Measurements from ENCODE around the gene TXLNG. TPM values are rescaled to one million over a fixed set of nuclear protein-coding genes. Genes with fewer than 3 reads are reported as not detected.
"Not testable (repeated sequence)": the region's sequence is repeated elsewhere in the genome, so short reads cannot be mapped to it uniquely, and the experiment has no call there.

TXLNG gene
- total RNA-seq, 2 experiments from 2014 or later = 14.2 to 15.1 TPM

DNA sequence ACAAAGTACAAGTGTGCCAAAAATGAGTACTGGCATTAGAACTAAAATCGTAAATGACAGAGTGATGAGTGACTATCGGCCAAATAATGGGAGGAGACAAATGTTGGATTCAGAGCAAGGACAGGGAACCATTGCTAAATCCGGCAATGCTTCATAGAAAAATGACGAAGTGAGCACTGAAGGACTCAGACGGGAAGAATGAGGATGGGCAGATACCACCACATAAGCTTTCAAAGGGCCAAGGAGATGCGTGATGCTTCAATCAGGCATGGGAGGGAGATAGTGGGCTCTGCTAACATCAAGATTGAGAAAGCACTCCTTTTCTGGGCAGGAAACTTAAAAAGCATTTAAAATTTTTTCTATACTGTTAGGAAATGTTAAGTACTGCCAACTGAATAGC lies 62.3 kb downstream of the TXLNG start:
- Mint-ChIP-seq H3K27me3 (no peaks in the 10 kb centered on the region), H3K27ac (no peak overlapping the region), H3K4me1 (ENCODE audit: low read depth) (peaks cover 25% of the 10 kb centered on the region), H3K9me3 (no peaks in the 10 kb centered on the region), H3K4me3 (no peak overlapping the region), H3K36me3 (peaks cover 35% of the 10 kb centered on the region)
- ChIA-PET POLR2A (no interaction called here), CTCF (no interaction called here)
- intact Hi-C loops (cut with micrococcal nuclease) = no loop called here
- DNase-seq = no peak

DNA sequence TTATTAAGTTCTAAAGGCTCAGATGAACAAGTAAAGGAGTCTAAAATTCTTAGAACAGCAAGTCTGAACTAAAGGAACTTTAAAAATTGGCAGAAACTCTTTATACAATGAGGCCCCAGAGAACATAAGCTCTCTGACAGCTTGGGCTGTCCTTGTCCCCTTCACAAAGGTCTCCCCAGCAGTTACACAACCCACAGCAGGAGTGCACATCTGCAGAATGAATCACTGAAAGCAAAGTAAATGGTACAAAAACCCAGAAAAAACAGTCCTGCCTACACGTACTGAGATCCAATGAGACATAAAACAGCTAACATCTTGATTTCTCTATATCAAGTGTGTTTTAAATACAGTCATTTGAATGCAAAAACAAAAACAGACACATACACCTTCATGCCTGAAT lies 65.2 kb downstream of the TXLNG start:
- peaks cover 37% of the 10 kb centered on the region for H3K36me3 Mint-ChIP-seq
- no peaks in the 10 kb centered on the region for H3K27me3 Mint-ChIP-seq
- CTCF ChIA-PET = interaction anchor here (1.1 kb wide), 1 partner anchor 31 kb away, joined by 3 read pairs; no protein-coding TSS in a partner anchor
- intact Hi-C loops (cut with micrococcal nuclease) = no loop called here
- H3K4me1 Mint-ChIP-seq (ENCODE audit: low read depth) = peaks cover 43% of the 10 kb centered on the region
- no peaks in the 10 kb centered on the region for H3K9me3 Mint-ChIP-seq
- DNase-seq = no peak
- no peak overlapping the region for H3K4me3 Mint-ChIP-seq
- peak overlapping the region; percentile 51 for H3K27ac Mint-ChIP-seq
- POLR2A ChIA-PET = no interaction called here

DNA sequence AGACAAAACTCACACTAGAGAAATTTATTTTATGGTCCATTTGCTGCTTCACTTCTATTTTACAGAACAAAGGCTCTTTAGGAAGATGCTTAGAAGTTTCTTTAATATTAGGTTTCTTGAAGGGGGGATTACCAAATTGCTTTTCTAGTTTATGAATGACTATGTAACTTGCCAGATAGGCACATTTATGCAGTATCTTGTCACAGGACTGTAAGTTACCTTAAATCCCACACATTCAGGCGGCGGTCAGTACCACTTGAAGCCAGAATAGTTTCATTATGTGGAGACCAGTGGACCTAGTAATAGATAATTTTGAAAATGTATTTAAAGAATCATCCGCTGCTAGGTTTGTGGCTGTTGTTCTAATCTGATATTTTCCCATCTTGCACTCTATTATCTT lies 65.6 kb downstream of the TXLNG start:
- CTCF ChIA-PET = interaction anchor here (1.1 kb wide), 1 partner anchor 31 kb away, joined by 3 read pairs; no protein-coding TSS in a partner anchor
- POLR2A ChIA-PET = no interaction called here
- intact Hi-C loops (cut with micrococcal nuclease) = loop anchor here (2.0 kb wide), 1 partner anchor 17 kb away; no protein-coding TSS in a partner anchor
- H3K4me3 Mint-ChIP-seq = no peak overlapping the region
- no peaks in the 10 kb centered on the region for H3K9me3 Mint-ChIP-seq
- no peaks in the 10 kb centered on the region for H3K27me3 Mint-ChIP-seq
- H3K36me3 Mint-ChIP-seq = peaks cover 39% of the 10 kb centered on the region
- peak overlapping the region; percentile 51 for H3K27ac Mint-ChIP-seq
- DNase-seq = no peak
- peaks cover 47% of the 10 kb centered on the region for H3K4me1 Mint-ChIP-seq (ENCODE audit: low read depth)

DNA sequence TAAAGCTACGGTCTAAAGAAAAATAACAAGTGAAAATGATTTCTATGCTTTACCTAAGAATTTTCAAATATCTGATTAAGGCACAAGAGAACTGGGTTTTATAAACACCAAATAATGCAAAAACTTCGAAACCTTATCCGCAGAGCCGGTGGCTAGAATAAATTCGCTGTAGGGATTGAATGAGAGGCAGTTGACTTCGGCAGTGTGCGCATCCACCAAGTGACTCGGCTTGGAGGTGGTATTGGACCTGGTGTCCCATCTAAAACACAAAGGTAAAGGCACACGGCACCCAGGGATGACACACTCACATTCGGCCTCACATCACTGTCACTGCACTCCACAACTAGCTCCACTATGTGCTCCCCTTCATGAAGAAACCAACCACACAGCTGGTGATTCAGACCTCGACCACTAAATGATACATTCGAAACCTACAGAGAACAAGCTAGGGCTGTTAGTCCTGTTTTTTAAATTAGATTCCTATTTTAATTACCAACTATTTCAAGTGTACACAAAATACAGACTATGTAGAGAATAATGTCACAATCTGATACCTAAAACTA lies 66.4 kb downstream of the TXLNG start:
- Mint-ChIP-seq H3K27ac (peak overlapping the region; percentile 60), H3K4me1 (ENCODE audit: low read depth) (peaks cover 55% of the 10 kb centered on the region), H3K27me3 (no peaks in the 10 kb centered on the region), H3K36me3 (peaks cover 47% of the 10 kb centered on the region), H3K9me3 (no peaks in the 10 kb centered on the region), H3K4me3 (no peak overlapping the region)
- peak; percentile 12 for DNase-seq
- CTCF ChIA-PET = interaction anchor here (0.7 to 1.1 kb wide), 2 partner anchors 27 to 32 kb away, joined by 3 to 4 read pairs; no protein-coding TSS in a partner anchor
- POLR2A ChIA-PET = no interaction called here
- intact Hi-C loops (cut with micrococcal nuclease) = loop anchor here (2.0 kb wide), 1 partner anchor 16 kb away; no protein-coding TSS in a partner anchor

- Mint-ChIP-seq H3K27me3 (no peaks in the 10 kb centered on the region), H3K4me3 (no peak overlapping the region), H3K9me3 (no peaks in the 10 kb centered on the region), H3K36me3 (peaks cover 45% of the 10 kb centered on the region), H3K4me1 (ENCODE audit: low read depth) (peaks cover 55% of the 10 kb centered on the region), H3K27ac (peak overlapping the region; percentile 56)
- no peak for DNase-seq
- POLR2A ChIA-PET = no interaction called here
- CTCF ChIA-PET = no interaction called here
- intact Hi-C loops (cut with micrococcal nuclease) = loop anchor here (2.0 kb wide), 1 partner anchor 15 kb away; no protein-coding TSS in a partner anchor
Measured at GRCh38 chrX:16853537-16853936, 67.3 kb downstream of the TXLNG start.

DNA sequence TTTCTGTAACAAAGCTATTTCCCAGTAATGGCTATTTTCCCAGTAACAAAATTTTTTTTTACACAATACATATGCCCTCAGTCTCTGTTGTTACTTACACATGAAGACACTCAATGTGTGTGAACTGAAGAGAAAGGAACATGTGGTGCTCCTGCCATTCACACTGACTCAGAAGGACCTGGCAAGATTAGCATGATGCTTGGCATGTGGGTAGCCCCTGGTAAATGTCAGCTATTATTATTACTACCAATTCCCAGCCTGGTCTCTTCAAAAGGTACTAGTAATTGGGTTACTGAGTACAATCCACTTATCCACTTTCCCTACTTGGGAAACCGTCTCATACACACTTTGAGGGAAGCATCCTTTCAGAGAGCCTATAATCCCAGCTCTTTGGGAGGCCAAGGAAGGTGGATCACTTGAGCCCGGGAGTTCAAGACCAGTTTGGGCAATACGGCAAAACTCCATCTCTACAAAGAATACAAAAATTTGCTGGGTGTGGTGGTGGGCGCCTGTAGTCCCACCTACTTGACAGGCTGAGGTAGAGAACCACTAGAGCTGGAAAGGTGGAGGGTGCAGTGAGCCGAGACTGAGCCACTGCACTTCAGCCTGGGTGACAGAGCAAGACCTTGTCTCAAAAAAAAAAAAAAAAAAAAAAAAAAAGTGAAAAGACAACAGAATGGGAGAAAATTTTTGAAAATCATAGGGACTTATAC lies 69.3 kb downstream of the TXLNG start:
- DNase-seq = no peak
- peaks cover 44% of the 10 kb centered on the region for H3K36me3 Mint-ChIP-seq
- H3K4me3 Mint-ChIP-seq = no peak overlapping the region
- CTCF ChIA-PET = interaction anchor here (0.7 to 1.1 kb wide), 2 partner anchors 25 to 28 kb away, joined by 3 read pairs; no protein-coding TSS in a partner anchor
- H3K4me1 Mint-ChIP-seq (ENCODE audit: low read depth) = peaks cover 70% of the 10 kb centered on the region
- intact Hi-C loops (cut with micrococcal nuclease) = loop anchor here (1.0 to 2.0 kb wide), 2 partner anchors 14 to 33 kb away; no protein-coding TSS in a partner anchor
- no peaks in the 10 kb centered on the region for H3K27me3 Mint-ChIP-seq
- POLR2A ChIA-PET = no interaction called here
- H3K27ac Mint-ChIP-seq = peak overlapping the region; percentile 79
- no peaks in the 10 kb centered on the region for H3K9me3 Mint-ChIP-seq

- Mint-ChIP-seq H3K27ac (peak overlapping the region; percentile 62), H3K4me1 (ENCODE audit: low read depth) (peaks cover 70% of the 10 kb centered on the region), H3K36me3 (peaks cover 44% of the 10 kb centered on the region)
- DNase-seq = peak; percentile 63
- H3K27me3 Mint-ChIP-seq, H3K4me3 Mint-ChIP-seq, POLR2A ChIA-PET, H3K9me3 Mint-ChIP-seq: not testable (repeated sequence)
- CTCF ChIA-PET = interaction anchor here (0.7 to 1.1 kb wide), 2 partner anchors 25 to 27 kb away, joined by 3 read pairs; no protein-coding TSS in a partner anchor
- intact Hi-C loops (cut with micrococcal nuclease) = loop anchor here (1.0 to 2.0 kb wide), 2 partner anchors 13 to 33 kb away; no protein-coding TSS in a partner anchor
Measured at GRCh38 chrX:16856076-16856404, 69.8 kb downstream of the TXLNG start.

GRCh38 chrX:16856744-16857143 lies 70.5 kb downstream of the TXLNG start:
- H3K4me3 Mint-ChIP-seq = no peak overlapping the region
- DNase-seq = no peak
- no peaks in the 10 kb centered on the region for H3K9me3 Mint-ChIP-seq
- POLR2A ChIA-PET = interaction anchor here (1.2 kb wide), 1 partner anchor 17 kb away, joined by 3 read pairs; no protein-coding TSS in a partner anchor
- H3K4me1 Mint-ChIP-seq (ENCODE audit: low read depth) = peaks cover 65% of the 10 kb centered on the region
- peak overlapping the region; percentile 62 for H3K27ac Mint-ChIP-seq
- H3K27me3 Mint-ChIP-seq = no peaks in the 10 kb centered on the region
- peaks cover 46% of the 10 kb centered on the region for H3K36me3 Mint-ChIP-seq
- CTCF ChIA-PET = interaction anchor here (0.7 to 2.1 kb wide), 3 partner anchors 26 to 27 kb away, joined by 3 to 4 read pairs (median 3); no protein-coding TSS in a partner anchor
- intact Hi-C loops (cut with micrococcal nuclease) = loop anchor here (1.0 to 2.0 kb wide), 2 partner anchors 13 to 34 kb away; no protein-coding TSS in a partner anchor

DNA sequence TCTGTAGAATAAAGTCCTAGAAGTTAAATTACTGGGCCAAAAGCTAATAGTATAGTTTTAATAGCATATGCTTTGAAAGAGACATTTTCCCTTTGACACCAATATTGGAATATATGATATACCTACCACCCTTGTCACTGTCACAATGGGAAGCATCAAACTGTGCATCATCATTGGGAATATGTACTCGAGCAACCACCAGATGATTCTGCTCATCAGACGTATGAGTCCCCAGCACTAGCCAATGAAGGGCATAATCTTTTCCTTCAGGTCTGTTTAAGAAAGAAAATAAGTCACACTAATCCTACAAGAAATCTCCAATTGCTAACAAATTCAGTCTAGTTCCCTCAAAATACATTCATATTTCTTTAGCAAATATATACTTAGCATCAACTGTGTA lies 76.6 kb downstream of the TXLNG start:
- POLR2A ChIA-PET = no interaction called here
- no peak overlapping the region for H3K27ac Mint-ChIP-seq
- no peak overlapping the region for H3K4me3 Mint-ChIP-seq
- CTCF ChIA-PET = no interaction called here
- no peaks in the 10 kb centered on the region for H3K9me3 Mint-ChIP-seq
- H3K4me1 Mint-ChIP-seq (ENCODE audit: low read depth) = peaks cover 44% of the 10 kb centered on the region
- no peak for DNase-seq
- peaks cover 26% of the 10 kb centered on the region for H3K36me3 Mint-ChIP-seq
- H3K27me3 Mint-ChIP-seq = no peaks in the 10 kb centered on the region
- intact Hi-C loops (cut with micrococcal nuclease) = loop anchor here (10.0 kb wide), 1 partner anchor 1562 kb away; the partner anchor contains the start of gene CDKL5

DNA sequence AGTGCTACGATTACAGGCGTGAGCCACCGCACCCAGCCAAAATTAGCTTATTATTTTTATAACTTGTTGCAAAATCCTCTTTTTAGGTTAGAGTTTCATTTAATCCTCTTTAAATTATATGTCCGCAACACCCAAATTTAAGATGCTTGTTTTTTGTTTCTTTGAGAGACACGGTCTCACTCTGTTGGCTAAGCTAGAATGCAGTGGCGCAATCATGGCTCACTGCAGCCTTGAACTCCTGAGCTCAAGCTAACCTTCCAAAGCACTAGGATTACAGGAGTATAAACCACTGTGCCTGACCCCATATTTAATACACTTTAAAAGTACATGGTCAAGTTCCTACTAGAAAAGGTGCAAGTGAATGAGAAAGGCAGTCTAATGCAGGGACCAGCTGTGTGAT lies 81.7 kb downstream of the TXLNG start:
- H3K27me3 Mint-ChIP-seq = no peaks in the 10 kb centered on the region
- CTCF ChIA-PET = interaction anchor here (1.2 to 1.4 kb wide), 2 partner anchors 14 to 15 kb away, joined by 3 read pairs; no protein-coding TSS in a partner anchor
- H3K4me1 Mint-ChIP-seq (ENCODE audit: low read depth) = peaks cover 36% of the 10 kb centered on the region
- POLR2A ChIA-PET = interaction anchor here (0.8 kb wide), 1 partner anchor 8 kb away, joined by 3 read pairs; no protein-coding TSS in a partner anchor
- DNase-seq = no peak
- peaks cover 24% of the 10 kb centered on the region for H3K36me3 Mint-ChIP-seq
- peak overlapping the region; percentile 97 for H3K4me3 Mint-ChIP-seq
- no peaks in the 10 kb centered on the region for H3K9me3 Mint-ChIP-seq
- peak overlapping the region; percentile 98 for H3K27ac Mint-ChIP-seq
- intact Hi-C loops (cut with micrococcal nuclease) = loop anchor here (2.0 to 10.0 kb wide), 5 partner anchors 15 to 1557 kb away; partner anchors contain the start of genes CDKL5, REPS2 and SCML1

DNA sequence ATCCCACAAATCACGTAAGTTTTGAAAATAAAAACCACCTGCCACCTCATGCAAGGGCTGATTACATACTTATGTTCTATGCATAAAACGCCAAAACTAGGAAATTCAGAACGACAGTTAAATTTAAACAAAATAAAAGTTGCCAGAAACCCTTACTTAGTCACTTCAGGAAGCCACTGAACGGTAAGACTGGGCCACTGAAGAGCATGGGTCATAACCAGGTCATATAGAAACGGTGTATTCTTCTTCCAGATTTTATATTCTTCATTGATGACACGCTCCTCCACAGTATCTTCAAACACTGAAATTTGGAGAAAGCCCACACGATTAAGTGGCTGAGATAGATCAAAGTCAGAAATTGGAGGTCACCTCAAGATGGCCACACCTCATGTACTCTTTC lies 82.7 kb downstream of the TXLNG start:
- POLR2A ChIA-PET = interaction anchor here (0.5 to 0.9 kb wide), 2 partner anchors 9 to 14 kb away, joined by 3 read pairs; no protein-coding TSS in a partner anchor
- peaks cover 24% of the 10 kb centered on the region for H3K36me3 Mint-ChIP-seq

More for the DNA sequence above, 82.7 kb downstream of the TXLNG start:
- peak; percentile 33 for DNase-seq
- Mint-ChIP-seq H3K4me3 (peak overlapping the region; percentile 97), H3K27me3 (no peaks in the 10 kb centered on the region), H3K4me1 (ENCODE audit: low read depth) (peaks cover 29% of the 10 kb centered on the region), H3K27ac (peak overlapping the region; percentile 98), H3K9me3 (no peaks in the 10 kb centered on the region)
- intact Hi-C loops (cut with micrococcal nuclease) = loop anchor here (1.0 to 10.0 kb wide), 6 partner anchors 13 to 1556 kb away; partner anchors contain the start of genes CDKL5, REPS2 and SCML1
- CTCF ChIA-PET = interaction anchor here (0.6 to 2.8 kb wide), 3 partner anchors 14 to 34 kb away, joined by 3 to 15 read pairs (median 3); no protein-coding TSS in a partner anchor
